H9 (cell line): Measurements from ENCODE around the gene FAM228A. TPM values are rescaled to one million over a fixed set of nuclear protein-coding genes. Genes with fewer than 3 reads are reported as not detected.

Experiments
- DNase-seq: peaks from one replicate; pipeline ENCODE4 v3.0.0-alpha.2; 2017
- H2AFZ ChIP-seq: one replicate; pipeline ENCODE4 v1.6.1; 2013; ENCODE audit warnings: mild to moderate bottlenecking, low read length, control low read depth, moderate library complexity
- H2AK5ac ChIP-seq: 2 replicates; pipeline ENCODE4 v1.6.1; 2013; ENCODE audit warnings: low read length, control low read depth, mixed read lengths; ENCODE audit not compliant: insufficient read length
- H2BK120ac ChIP-seq: one replicate; pipeline ENCODE4 v1.6.1; 2013; ENCODE audit warnings: low read depth, mild to moderate bottlenecking, low read length, control low read depth, inconsistent platforms; ENCODE audit not compliant: poor library complexity, severe bottlenecking
- H2BK12ac ChIP-seq: 2 replicates; pipeline ENCODE4 v1.6.1; 2013; ENCODE audit warnings: low read length, control low read depth, mixed read lengths, low read depth; ENCODE audit not compliant: insufficient read length
- H2BK15ac ChIP-seq: 2 replicates; pipeline ENCODE4 v1.6.1; 2013; ENCODE audit warnings: low read depth, low read length, control low read depth
- H2BK20ac ChIP-seq: one replicate; pipeline ENCODE4 v1.6.1; 2013; ENCODE audit warnings: low read depth, mild to moderate bottlenecking, low read length, control low read depth, inconsistent platforms; ENCODE audit not compliant: poor library complexity, severe bottlenecking
- H2BK5ac ChIP-seq: 2 replicates; pipeline ENCODE4 v1.6.1; 2013; ENCODE audit warnings: low read length, control low read depth, mixed read lengths; ENCODE audit not compliant: insufficient read length
- H3K14ac ChIP-seq: 2 replicates; pipeline ENCODE4 v1.6.1; 2013; ENCODE audit warnings: low read length, control low read depth; ENCODE audit not compliant: insufficient read depth
- H3K18ac ChIP-seq: 2 replicates; pipeline ENCODE4 v1.6.1; 2013; ENCODE audit warnings: low read depth, mild to moderate bottlenecking, mixed read lengths, low read length, control low read depth; ENCODE audit not compliant: insufficient read length
- H3K23ac ChIP-seq: 2 replicates; pipeline ENCODE4 v1.6.1; 2013; ENCODE audit warnings: low read length, control low read depth, mixed read lengths, low read depth; ENCODE audit not compliant: insufficient read length
- H3K23me2 ChIP-seq: 2 replicates; pipeline ENCODE4 v1.6.1; 2013; ENCODE audit warnings: low read depth, mild to moderate bottlenecking, mixed read lengths, low read length, control low read depth; ENCODE audit not compliant: insufficient read length, poor library complexity, severe bottlenecking
- H3K27ac ChIP-seq: 2 replicates; pipeline ENCODE4 v1.5.1; 2013; ENCODE audit warnings: low read length, control low read depth, mixed read lengths, low read depth; ENCODE audit not compliant: insufficient read length
- H3K27me3 ChIP-seq: 2 replicates; pipeline ENCODE4 v1.6.1; 2013; ENCODE audit warnings: low read length, control low read depth, inconsistent platforms; ENCODE audit not compliant: insufficient read depth
- H3K4ac ChIP-seq: 2 replicates; pipeline ENCODE4 v1.6.1; 2013; ENCODE audit warnings: low read depth, mild to moderate bottlenecking, control low read depth, inconsistent platforms, low read length, moderate library complexity
- H3K4me1 ChIP-seq: 2 replicates; pipeline ENCODE4 v1.6.1; 2013; ENCODE audit warnings: low read length, control low read depth, inconsistent platforms; ENCODE audit not compliant: insufficient read depth
- H3K4me2 ChIP-seq: 2 replicates; pipeline ENCODE4 v1.6.1; 2013; ENCODE audit warnings: low read length, control low read depth, mixed read lengths; ENCODE audit not compliant: insufficient read length, insufficient read depth
- H3K56ac ChIP-seq: 2 replicates; pipeline ENCODE4 v1.6.1; 2013; ENCODE audit warnings: low read depth, mild to moderate bottlenecking, mixed read lengths, low read length, control low read depth; ENCODE audit not compliant: insufficient read length
- H3K79me1 ChIP-seq: 2 replicates; pipeline ENCODE4 v1.6.1; 2013; ENCODE audit warnings: low read depth, mild to moderate bottlenecking, moderate library complexity, low read length, control low read depth, inconsistent platforms; ENCODE audit not compliant: insufficient read depth, poor library complexity, severe bottlenecking
- H3K79me2 ChIP-seq: 2 replicates; pipeline ENCODE4 v1.6.1; 2013; ENCODE audit warnings: low read length, control low read depth, inconsistent platforms; ENCODE audit not compliant: insufficient read depth
- H3K9ac ChIP-seq: 2 replicates; pipeline ENCODE4 v1.6.1; 2013; ENCODE audit warnings: low read length, control low read depth, mixed read lengths; ENCODE audit not compliant: insufficient read length; ENCODE audit errors: extremely low read depth
- H3K9me3 ChIP-seq: one replicate; pipeline ENCODE4 v1.6.1; 2013; ENCODE audit warnings: low read depth, low read length, inconsistent platforms; ENCODE audit not compliant: control insufficient read depth
- H3T11ph ChIP-seq: one replicate; pipeline ENCODE4 v1.6.1; 2013; ENCODE audit warnings: mild to moderate bottlenecking, low read length, control low read depth, inconsistent platforms
- H4K20me1 ChIP-seq: one replicate; pipeline ENCODE4 v1.6.1; 2013; ENCODE audit not compliant: control insufficient read depth, insufficient read length, insufficient read depth
- H4K5ac ChIP-seq: 2 replicates; pipeline ENCODE4 v1.6.1; 2013; ENCODE audit warnings: low read depth, mild to moderate bottlenecking, mixed read lengths, low read length, control low read depth; ENCODE audit not compliant: insufficient read length
- H4K8ac ChIP-seq: replicated peaks from 2 replicates; pipeline ENCODE4 v1.6.1; 2013; ENCODE audit warnings: low read length, control low read depth, mixed read lengths, low read depth; ENCODE audit not compliant: insufficient read length
- H4K91ac ChIP-seq: 2 replicates; pipeline ENCODE4 v1.6.1; 2013; ENCODE audit warnings: low read depth, mild to moderate bottlenecking, moderate library complexity, mixed read lengths, low read length, control low read depth; ENCODE audit not compliant: insufficient read length
- H3K27ac Mint-ChIP-seq, 3 experiments: 2 replicates in 2 of 3; 3 replicates in 1 of 3; pipeline ENCODE4 v1.8.0; 2020 to 2021; ENCODE audit warnings: mixed read lengths in 3 of 3, mild to moderate bottlenecking in 1 of 3, moderate library complexity in 1 of 3
- H3K27me3 Mint-ChIP-seq: 2 replicates; pipeline ENCODE4 v1.8.0; 2021; ENCODE audit warnings: low read depth, mild to moderate bottlenecking, moderate library complexity, mixed read lengths
- H3K36me3 Mint-ChIP-seq, 3 experiments: 2 replicates in 2 of 3; 3 replicates in 1 of 3; pipeline ENCODE4 v1.8.0; 2020 to 2021; ENCODE audit warnings: low read depth in 3 of 3, mixed read lengths in 3 of 3; ENCODE audit not compliant: insufficient read depth in 1 of 3
- H3K4me1 Mint-ChIP-seq, 2 experiments: 2 replicates each; pipeline ENCODE4 v1.8.0; 2020; ENCODE audit warnings: mixed read lengths in 2 of 2
- H3K4me3 Mint-ChIP-seq, 2 experiments: 2 replicates in 1 of 2; 3 replicates in 1 of 2; pipeline ENCODE4 v1.8.0; 2020 to 2021; ENCODE audit warnings: mild to moderate bottlenecking in 2 of 2, mixed read lengths in 2 of 2, moderate library complexity in 1 of 2
- H3K9me3 Mint-ChIP-seq, 2 experiments: 2 replicates in 1 of 2; 3 replicates in 1 of 2; pipeline ENCODE4 v1.8.0; 2020; ENCODE audit warnings: mild to moderate bottlenecking in 2 of 2, mixed read lengths in 2 of 2, moderate library complexity in 1 of 2
- CTCF ChIP-seq: fragments of 200-600 bp; sonication (generic); conservative IDR thresholded peaks from 3 replicates; pipeline ENCODE4 v1.8.0; 2021; ENCODE audit warnings: antibody characterized with exemption, mild to moderate bottlenecking
- WGBS: extraction: QIAGEN DNeasy Blood & Tissue Kit; methylation state at CpG from one replicate; pipeline ENCODE4 v1.1.7; 2013; ENCODE audit warnings: missing lambda C conversion rate, low lambda C conversion rate, mixed read lengths; ENCODE audit not compliant: insufficient read length; ENCODE audit errors: extremely low coverage; 5-methylcytosine and 5-hydroxymethylcytosine counted together
- total RNA-seq: library from RNA; stranded (reverse); gene quantifications from 2 replicates; pipeline ENCODE4 v1.2.1, GENCODE V29; 2021

Gene FAM228A
- total RNA-seq, 1 experiment from 2014 or later: not detected

- no peak overlapping the region for H3K4ac ChIP-seq
- H3K23me2 ChIP-seq: no peaks in the 10 kb centered on the region
- H3K4me1 Mint-ChIP-seq: peaks cover 0 to 2% of the 10 kb centered on the region in 2 experiments; a peak in 2 of 4 replicates
- no peaks in the 10 kb centered on the region for H3K36me3 Mint-ChIP-seq
- H3K27ac ChIP-seq: no peak overlapping the region
- H2BK5ac ChIP-seq: no peak overlapping the region
- no peak overlapping the region for H2BK20ac ChIP-seq
- H3K79me2 ChIP-seq: no peaks in the 10 kb centered on the region
- no peak overlapping the region for H3K23ac ChIP-seq
- H3K56ac ChIP-seq: no peak overlapping the region
- peaks cover 0 to 3% of the 10 kb centered on the region in 2 experiments; a peak in 2 of 5 replicates for H3K9me3 Mint-ChIP-seq
- no peaks in the 10 kb centered on the region for H3K27me3 ChIP-seq
- H4K5ac ChIP-seq: no peak overlapping the region
- H3K14ac ChIP-seq: no peak overlapping the region; the same call in 1 of the 2 replicates
- H4K91ac ChIP-seq: no peak overlapping the region
- no peaks in the 10 kb centered on the region for H3K79me1 ChIP-seq
- whole genome bisulfite sequencing: no CpG with 5 or more reads among the region's 9 CpGs
- no peak overlapping the region for H3K18ac ChIP-seq
- no peaks in the 10 kb centered on the region for H3K4me1 ChIP-seq
- DNase-seq: no peak
- no peak overlapping the region for H4K8ac ChIP-seq
- no peak overlapping the region for H2BK120ac ChIP-seq
- no peak overlapping the region for H3T11ph ChIP-seq
- no peak overlapping the region for H3K27ac Mint-ChIP-seq
- no peaks in the 10 kb centered on the region for H3K9me3 ChIP-seq
- no peak overlapping the region for H2AFZ ChIP-seq
- no peak for TF ChIP-seq CTCF
- no peak overlapping the region for H3K9ac ChIP-seq
- no peak overlapping the region for H2BK15ac ChIP-seq
- no peaks in the 10 kb centered on the region for H4K20me1 ChIP-seq
- no peak overlapping the region for H3K4me2 ChIP-seq
- H2BK12ac ChIP-seq: no peak overlapping the region
- peaks cover 15% of the 10 kb centered on the region for H3K27me3 Mint-ChIP-seq
- H3K4me3 Mint-ChIP-seq: no peak overlapping the region
- no peak overlapping the region for H2AK5ac ChIP-seq
Measured at GRCh38 chr2:24190503-24190902, 15.7 kb downstream of the FAM228A start.
